ENCODE results near the gene GRB2.
A peak's percentile ranks its signal among the peaks of the same experiment; 100 is the strongest.

Gene GRB2

DNA sequence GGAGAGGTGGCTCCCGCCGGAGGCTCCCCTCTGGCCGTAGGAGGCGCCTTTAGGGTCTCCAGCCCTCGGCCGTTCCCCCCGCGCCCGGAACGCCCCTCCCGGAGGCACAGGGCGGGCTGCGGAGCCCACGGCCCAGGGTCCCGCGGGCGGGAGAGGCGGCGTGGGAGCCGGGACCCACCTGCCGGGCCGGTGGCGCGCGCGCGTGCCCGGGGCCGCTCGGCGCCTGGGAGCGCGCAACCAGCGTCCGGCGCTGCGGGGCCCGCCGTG, 134.6 kb downstream of the GRB2 start, which contains the start of gene MIF4GD:
Gene MIF4GD, minus strand, starts transcription at position 266 of the 267 bp plus-strand sequence. CDS start 1,036 bp downstream, outside the sequence.
- peaks cover 7% of the 10 kb centered on the region for H3K4me1 ChIP-seq (ENCODE audit: control insufficient read depth, low read depth, low read length)
- H3K27ac ChIP-seq (ENCODE audit: low read length): no peak within 1 kb of the TSS
- peak within 1 kb of the TSS; percentile 69 for H3K9ac ChIP-seq (ENCODE audit: low read length)
- H3K27me3 ChIP-seq (ENCODE audit: control insufficient read depth, insufficient read depth, low read length): peaks cover 11% of the 10 kb centered on the region
- peaks cover 18% of the 10 kb centered on the region for H3K36me3 ChIP-seq (ENCODE audit: control insufficient read depth, low read depth, low read length)
- H3K9me3 ChIP-seq (ENCODE audit: control insufficient read depth, low read depth, low read length): no peaks in the 10 kb centered on the region
- H3K4me3 ChIP-seq (ENCODE audit: low read length): peak within 1 kb of the TSS; percentile 79

DNA sequence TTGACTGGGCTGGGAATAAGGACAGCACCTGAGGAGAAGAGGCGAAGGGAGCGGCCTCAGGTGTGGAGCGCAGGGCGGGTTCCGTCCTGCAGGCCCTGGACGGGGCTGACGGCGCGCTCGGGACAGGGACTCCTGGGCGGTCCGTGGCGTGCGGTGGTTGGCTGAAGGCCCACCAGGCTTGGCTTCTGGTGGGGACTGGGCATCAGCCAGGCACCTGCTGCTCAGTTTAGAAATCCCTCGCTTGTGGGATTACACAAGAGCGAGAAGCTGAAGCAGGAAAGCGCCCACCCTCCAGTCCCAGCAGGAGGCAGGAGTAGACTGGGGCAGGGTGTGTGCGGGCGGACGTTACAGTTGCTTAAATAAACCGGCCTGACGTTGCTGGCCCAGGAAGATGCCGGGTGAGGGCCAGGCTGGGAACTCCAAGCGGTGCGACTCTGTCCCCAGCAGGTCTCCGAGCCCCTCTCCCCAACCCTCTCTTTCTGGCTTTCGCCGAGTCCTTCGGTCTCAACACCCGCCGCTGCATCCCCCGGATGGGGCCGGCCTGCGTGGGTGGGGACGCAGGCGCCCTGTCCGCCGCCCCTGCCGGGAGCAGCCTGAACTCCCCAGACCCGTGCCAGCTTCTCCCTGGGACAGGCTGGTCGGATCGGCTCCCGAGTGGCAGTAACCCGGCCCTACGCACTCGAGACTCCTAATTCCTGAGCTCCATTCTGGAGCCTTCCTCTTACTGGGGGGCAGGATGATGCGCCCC, 135.1 kb downstream of the GRB2 start:
- Histone ChIP-seq H3K9me3 (ENCODE audit: control insufficient read depth, low read depth, low read length) (no peaks in the 10 kb centered on the region), H3K27me3 (ENCODE audit: control insufficient read depth, insufficient read depth, low read length) (peaks cover 11% of the 10 kb centered on the region), H3K27ac (ENCODE audit: low read length) (no peak overlapping the region), H3K9ac (ENCODE audit: low read length) (peak overlapping the region; percentile 69), H3K4me3 (ENCODE audit: low read length) (peak overlapping the region; percentile 79), H3K4me1 (ENCODE audit: control insufficient read depth, low read depth, low read length) (peaks cover 7% of the 10 kb centered on the region), H3K36me3 (ENCODE audit: control insufficient read depth, low read depth, low read length) (peaks cover 22% of the 10 kb centered on the region)

- Histone ChIP-seq H3K4me3 (ENCODE audit: low read length) (peak overlapping the region; percentile 79), H3K4me1 (ENCODE audit: control insufficient read depth, low read depth, low read length) (peaks cover 7% of the 10 kb centered on the region), H3K9ac (ENCODE audit: low read length) (peak overlapping the region; percentile 69), H3K27ac (ENCODE audit: low read length) (no peak overlapping the region), H3K27me3 (ENCODE audit: control insufficient read depth, insufficient read depth, low read length) (peaks cover 11% of the 10 kb centered on the region), H3K36me3 (ENCODE audit: control insufficient read depth, low read depth, low read length) (peaks cover 25% of the 10 kb centered on the region), H3K9me3 (ENCODE audit: control insufficient read depth, low read depth, low read length) (no peaks in the 10 kb centered on the region)
These were observed 135.6 kb downstream of the GRB2 start for GRCh38 chr17:75269844-75270217.
